GM21360 (cell line): Measurements from ENCODE around the gene PGK1.

ENCODE experiments used
- ATAC-seq: cut with Tn5 transposase; IDR thresholded peaks from one replicate; pipeline ENCODE4 v1.9.1; 2021; ENCODE audit warnings: mild to moderate bottlenecking, moderate library complexity; ENCODE audit not compliant: unreplicated experiment

The PGK1 gene

DNA sequence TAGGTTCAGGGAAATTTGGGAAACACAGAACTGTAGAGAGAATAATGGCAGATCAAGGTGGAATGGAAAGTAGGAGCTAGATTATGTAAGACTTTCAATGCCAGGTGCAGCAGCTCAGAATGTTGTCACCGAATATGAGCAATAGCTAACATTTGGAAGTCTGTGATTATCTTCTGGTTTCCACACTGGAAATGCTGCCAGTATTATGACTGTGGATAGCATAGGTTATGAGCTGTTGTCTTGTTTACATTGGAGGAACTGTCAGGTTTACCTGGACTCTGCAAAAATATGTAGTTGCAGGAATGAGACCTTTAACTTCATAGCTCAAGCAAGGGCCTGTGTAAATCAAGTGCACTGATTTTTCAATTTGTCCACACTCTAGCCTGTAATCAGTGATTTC, 61.4 kb downstream of the PGK1 start:
- no peak for ATAC-seq

DNA sequence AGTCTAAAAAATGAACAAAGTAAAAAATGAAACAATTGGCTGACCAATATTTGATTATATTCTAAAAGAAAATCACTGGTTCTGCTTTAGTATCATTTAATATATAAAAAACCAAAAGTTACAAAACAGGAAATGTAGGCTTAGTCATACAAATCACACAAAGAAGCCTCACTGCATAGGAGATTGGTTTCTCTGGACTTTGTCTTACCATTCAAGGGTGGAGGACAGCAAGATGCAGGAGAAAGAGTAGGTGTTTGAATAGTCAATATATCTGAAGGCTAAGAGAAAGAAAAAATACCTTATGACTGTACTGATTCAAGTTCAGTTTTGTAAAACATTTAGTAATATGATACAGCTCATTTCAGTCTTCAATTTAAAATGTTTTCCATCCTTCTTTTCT, 64.0 kb downstream of the PGK1 start:
- no peak for ATAC-seq
